Stimulated activated CD4-positive, alpha-beta T cell treated with anti-CD3 and anti-CD28 coated beads, Interleukin-4, amount 100 ng/mL, for 4 hours (primary cell): ENCODE measurements around the gene EIF2B4.
"Not testable (repeated sequence)": the region's sequence is repeated elsewhere in the genome, so short reads cannot be mapped to it uniquely, and the experiment has no call there.

Experiments
- DNase-seq, 2 experiments: peaks; one replicate each; pipeline ENCODE4 v3.0.0-alpha.2; 2020

The EIF2B4 gene

GRCh38 chr2:27335311-27335710 is 34.8 kb downstream of the EIF2B4 start:
- no peak for DNase-seq

GRCh38 chr2:27324720-27325119 is 45.4 kb downstream of the EIF2B4 start:
- no peak for DNase-seq

GRCh38 chr2:27323596-27324285 is 46.4 kb downstream of the EIF2B4 start:
- DNase-seq, result no peak

- DNase-seq, result peak; percentile 82 to 84
Measured at GRCh38 chr2:27322766-27323595, 47.2 kb downstream of the EIF2B4 start, which contains the start of gene MPV17. MPV17 (minus strand) TSS chr2:27323097; CDS start chr2:27322517, 580 bp downstream.

GRCh38 chr2:27322301-27322765 is 47.8 kb downstream of the EIF2B4 start:
- DNase-seq, result peak in 1 of 2 experiments; percentile 6

GRCh38 chr2:27320958-27321543 is 49.1 kb downstream of the EIF2B4 start:
- DNase-seq, result no peak

GRCh38 chr2:27319839-27320238 is 50.3 kb downstream of the EIF2B4 start:
- not testable (repeated sequence) for DNase-seq

- no peak for DNase-seq
Measured at GRCh38 chr2:27316655-27317412, 53.3 kb downstream of the EIF2B4 start.

- DNase-seq, result no peak
Measured at GRCh38 chr2:27315122-27315521, 55.0 kb downstream of the EIF2B4 start.

GRCh38 chr2:27314709-27315108 is 55.4 kb downstream of the EIF2B4 start:
- no peak for DNase-seq
